GM20000 (cell line): ENCODE measurements around the gene ALPG.
"Not testable (repeated sequence)": the region's sequence is repeated elsewhere in the genome, so short reads cannot be mapped to it uniquely, and the experiment has no call there.

Source experiments
- DNase-seq: peaks from one replicate; pipeline ENCODE4 v3.0.0; 2012; ENCODE audit warnings: low spot score
- TF ChIP-seq, protein P1 (sequence below): IDR thresholded peaks from 2 replicates; pipeline ENCODE4 v1.5.1; 2012; ENCODE audit warnings: mild to moderate bottlenecking, control low read depth; ENCODE audit errors: extremely low read depth, missing control alignments

Gene ALPG

DNA sequence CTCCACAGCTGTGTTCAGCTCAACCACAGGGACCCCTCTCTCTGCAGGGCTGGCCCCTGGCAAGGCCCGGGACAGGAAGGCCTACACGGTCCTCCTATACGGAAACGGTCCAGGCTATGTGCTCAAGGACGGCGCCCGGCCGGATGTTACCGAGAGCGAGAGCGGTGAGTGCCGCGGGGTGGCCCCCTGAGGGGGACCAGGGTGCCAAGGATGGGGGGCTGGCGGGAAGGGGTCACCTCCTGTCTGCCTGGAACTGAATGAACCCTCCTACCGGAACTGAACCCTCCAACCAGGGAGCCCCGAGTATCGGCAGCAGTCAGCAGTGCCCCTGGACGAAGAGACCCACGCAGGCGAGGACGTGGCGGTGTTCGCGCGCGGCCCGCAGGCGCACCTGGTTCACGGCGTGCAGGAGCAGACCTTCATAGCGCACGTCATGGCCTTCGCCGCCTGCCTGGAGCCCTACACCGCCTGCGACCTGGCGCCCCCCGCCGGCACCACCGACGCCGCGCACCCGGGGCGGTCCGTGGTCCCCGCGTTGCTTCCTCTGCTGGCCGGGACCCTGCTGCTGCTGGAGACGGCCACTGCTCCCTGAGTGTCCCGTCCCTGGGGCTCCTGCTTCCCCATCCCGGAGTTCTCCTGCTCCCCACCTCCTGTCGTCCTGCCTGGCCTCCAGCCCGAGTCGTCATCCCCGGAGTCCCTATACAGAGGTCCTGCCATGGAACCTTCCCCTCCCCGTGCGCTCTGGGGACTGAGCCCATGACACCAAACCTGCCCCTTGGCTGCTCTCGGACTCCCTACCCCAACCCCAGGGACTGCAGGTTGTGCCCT lies 25.2 kb upstream of the ALPG start:
- TF ChIP-seq, protein P1, sequence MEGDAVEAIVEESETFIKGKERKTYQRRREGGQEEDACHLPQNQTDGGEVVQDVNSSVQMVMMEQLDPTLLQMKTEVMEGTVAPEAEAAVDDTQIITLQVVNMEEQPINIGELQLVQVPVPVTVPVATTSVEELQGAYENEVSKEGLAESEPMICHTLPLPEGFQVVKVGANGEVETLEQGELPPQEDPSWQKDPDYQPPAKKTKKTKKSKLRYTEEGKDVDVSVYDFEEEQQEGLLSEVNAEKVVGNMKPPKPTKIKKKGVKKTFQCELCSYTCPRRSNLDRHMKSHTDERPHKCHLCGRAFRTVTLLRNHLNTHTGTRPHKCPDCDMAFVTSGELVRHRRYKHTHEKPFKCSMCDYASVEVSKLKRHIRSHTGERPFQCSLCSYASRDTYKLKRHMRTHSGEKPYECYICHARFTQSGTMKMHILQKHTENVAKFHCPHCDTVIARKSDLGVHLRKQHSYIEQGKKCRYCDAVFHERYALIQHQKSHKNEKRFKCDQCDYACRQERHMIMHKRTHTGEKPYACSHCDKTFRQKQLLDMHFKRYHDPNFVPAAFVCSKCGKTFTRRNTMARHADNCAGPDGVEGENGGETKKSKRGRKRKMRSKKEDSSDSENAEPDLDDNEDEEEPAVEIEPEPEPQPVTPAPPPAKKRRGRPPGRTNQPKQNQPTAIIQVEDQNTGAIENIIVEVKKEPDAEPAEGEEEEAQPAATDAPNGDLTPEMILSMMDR = peak; percentile 6
- not testable (repeated sequence) for DNase-seq

DNA sequence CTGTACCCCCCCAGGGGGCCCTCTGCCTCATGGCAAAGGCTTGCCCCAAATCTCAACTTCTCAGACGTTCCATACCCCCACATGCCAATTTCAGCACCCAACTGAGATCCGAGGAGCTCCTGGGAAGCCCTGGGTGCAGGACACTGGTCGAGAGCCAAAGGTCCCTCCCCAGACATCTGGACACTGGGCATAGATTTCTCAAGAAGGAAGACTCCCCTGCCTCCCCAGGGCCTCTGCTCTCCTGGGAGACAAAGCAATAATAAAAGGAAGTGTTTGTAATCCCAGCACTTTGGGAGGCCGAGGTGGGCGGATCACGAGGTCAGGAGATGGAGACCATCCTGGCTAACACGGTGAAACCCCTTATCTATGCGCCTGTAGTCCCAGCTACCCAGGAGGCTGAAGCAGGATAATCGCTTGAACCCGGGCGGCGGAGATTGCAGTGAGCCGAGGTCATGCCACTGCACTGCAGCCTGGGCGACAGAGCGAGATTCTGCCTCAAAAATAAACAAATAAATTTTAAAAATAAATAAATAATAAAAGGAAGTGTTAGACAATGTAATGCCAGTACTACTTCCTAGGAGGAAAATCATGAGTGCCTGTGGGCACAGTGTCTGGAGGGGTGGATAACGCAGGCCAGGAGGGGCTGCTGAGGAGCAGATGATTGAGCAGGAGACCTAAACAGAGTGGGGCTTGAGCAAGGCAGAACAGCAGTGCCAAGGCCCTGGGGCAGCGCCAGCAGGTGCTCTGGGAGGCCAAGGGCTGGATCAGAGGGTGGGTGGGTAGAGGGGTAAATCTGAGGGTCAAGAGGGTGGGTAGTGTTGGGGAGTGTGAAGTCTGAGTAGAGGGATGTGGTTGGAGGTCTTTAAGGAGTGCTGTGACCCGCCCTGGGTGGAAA lies 24.1 kb upstream of the ALPG start:
- DNase-seq = no peak
- TF ChIP-seq, protein P1 = no peak

DNA sequence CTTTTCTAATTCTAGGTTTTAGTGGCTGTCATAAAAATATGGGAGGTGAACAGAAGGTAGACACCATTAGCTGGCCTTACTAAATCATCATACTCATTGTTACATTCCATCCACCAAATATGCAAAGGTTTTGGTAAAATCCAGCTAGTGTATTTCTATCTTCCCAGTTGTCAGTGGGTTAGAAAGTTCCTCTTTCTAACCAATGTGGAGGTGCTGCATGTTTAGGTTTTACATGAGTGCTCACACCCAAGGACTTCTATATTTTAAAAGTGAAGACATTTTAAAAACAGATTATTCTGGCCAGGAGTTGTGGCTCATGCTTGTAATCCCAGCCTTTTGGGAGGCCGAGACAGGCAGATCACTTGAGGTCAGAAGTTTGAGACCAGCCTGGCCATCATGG lies 22.2 kb upstream of the ALPG start:
- TF ChIP-seq, protein P1 = no peak
- no peak for DNase-seq

DNA sequence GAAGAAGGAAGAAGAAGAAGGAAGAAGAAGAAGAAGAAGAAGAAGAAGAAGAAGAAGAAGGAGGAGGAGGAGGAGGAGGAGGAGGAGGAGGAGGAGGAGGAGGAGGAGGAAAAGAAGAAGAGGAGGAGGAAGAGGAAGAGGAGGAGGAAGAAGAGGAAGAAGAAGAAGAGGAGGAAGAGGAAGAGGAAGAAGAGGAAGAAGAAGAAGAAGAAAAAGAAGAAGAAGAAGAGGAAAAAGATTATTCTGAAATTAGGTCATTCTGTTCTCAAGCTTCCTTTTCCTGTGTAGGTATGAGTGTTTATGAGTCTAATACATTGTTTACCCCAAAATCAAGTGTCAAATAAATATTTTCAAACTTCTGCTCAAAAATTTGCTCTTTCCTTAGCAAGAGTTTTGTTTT lies 21.6 kb upstream of the ALPG start:
- not testable (repeated sequence) for DNase-seq

DNA sequence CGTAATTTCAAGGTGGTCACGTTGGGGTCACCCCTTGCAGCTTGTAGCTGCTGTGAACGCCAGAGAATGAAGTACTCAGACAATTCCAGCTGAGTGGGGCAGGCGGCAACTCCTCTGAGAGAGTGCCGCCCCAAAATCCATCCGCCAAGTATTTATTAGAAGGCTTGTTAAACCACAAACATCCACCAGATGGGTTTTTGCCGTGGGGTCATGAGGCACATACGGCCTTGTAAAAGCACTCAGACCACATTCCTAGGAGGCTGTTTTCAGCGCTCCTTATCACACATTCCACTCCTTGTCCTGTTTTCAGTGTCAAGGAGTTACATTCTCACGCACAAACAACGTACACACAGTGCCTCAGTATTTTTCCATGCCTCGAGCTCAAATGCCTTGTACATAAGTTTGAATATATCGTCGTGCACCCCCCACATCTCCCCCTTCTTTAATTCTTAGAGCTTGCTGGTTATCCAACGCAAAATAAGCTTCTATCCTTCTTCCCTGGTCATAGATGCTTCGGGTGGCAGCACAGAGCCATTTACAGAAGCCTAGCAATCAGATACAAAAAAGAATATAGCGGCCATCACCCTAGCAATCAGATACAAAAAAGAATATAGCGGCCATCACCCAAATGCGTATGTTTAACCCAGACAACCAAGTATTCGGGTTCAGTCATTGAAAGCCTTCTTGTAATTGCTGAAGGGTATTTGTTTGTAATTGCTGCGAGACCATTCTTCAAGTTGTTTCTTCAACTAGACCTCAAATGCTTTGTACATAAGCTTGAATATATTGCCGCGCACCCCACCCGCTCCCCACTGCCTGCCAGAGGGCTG lies 20.8 kb upstream of the ALPG start:
- TF ChIP-seq, protein P1 = no peak
- no peak for DNase-seq

DNA sequence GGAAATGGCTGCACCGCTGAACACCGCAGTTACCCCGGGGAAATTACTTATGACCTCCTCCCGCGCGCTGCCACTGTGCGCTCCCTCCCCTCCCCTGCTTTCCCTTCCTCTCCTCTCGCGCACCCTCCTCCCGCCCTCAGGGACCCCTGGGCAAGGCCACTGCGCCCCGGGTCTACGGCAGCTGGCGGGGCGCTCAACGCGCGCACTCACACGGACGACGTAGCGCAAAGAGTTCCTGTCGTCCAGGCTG lies 20.2 kb upstream of the ALPG start:
- no peak for DNase-seq
- TF ChIP-seq, protein P1 = no peak

DNA sequence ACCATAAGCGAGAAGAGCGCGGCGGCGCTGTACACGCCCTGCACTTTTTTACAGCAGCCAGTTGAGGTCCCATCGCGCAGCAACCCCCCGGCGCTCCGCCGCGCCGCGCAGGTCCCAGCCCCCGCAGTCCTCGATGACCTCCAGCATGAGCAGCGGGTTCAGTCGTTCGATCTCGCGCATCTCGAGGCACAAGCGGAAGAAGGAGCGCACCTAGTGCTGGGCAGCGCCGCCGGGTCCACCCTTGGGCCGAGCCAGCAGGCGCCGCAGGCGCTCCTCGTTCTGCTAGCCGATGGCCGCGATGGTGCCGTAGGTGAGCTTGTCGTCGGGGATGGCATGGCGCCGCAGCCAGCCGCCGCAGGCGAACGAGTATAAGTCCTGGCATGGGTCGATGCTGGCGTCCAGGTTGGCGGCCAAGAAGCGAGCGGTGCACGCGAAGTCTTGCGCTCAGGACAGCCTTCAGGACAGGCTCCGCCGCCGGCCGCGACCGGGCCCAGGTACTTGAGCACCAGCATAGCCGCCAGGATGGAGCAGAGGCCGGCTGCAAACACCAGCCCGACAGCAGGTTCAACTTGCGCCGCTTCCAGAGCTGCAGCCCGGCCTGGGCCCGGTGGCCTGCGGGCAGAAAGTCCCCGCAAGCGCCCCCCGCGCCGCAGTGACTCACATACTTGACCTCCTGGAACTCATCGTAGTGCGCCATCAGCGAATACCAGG lies 19.7 kb upstream of the ALPG start:
- TF ChIP-seq, protein P1 = no peak
- no peak for DNase-seq
